Peyer's patch (tissue), 4 donors: ENCODE data around the gene SAMD1.

ENCODE experiments used
- CTCF ChIP-seq, 6 experiments: fragments of 450-650 bp in 4 of 6; fragments of 200-600 bp in 2 of 6; sonication (generic) in 1 of 6; IDR thresholded peaks; one replicate each; pipeline ENCODE4 v1.5.1; 2017 to 2019; ENCODE audit warnings: antibody characterized with exemption in 6 of 6, mild to moderate bottlenecking in 3 of 6, moderate library complexity in 1 of 6
- POLR2A ChIP-seq, 2 donors: fragments of 450-650 bp; IDR thresholded peaks; one replicate each; pipeline ENCODE4 v1.5.1; 2017; ENCODE audit warnings: antibody characterized with exemption in 2 of 2, mild to moderate bottlenecking in 2 of 2, moderate library complexity in 2 of 2

GRCh38 chr19:14117668-14118164 lies 27.2 kb upstream of the SAMD1 start, which contains the start of gene PRKACA:
- TF ChIP-seq CTCF (IDR thresholded peaks at IDR 0.05): no peak
- TF ChIP-seq POLR2A (IDR thresholded peaks at IDR 0.05): no peak
